B cell (primary cell): ENCODE measurements around the gene NAV2.

Experiments
- CTCF ChIP-seq: fragments of 200-600 bp; IDR thresholded peaks from one replicate; pipeline ENCODE4 v1.8.0; 2022; ENCODE audit warnings: antibody characterized with exemption, mild to moderate bottlenecking
- EZH2 ChIP-seq: IDR thresholded peaks from 2 replicates; pipeline ENCODE4 v1.6.1; 2012; ENCODE audit warnings: borderline replicate concordance, low read depth, mild to moderate bottlenecking, moderate library complexity, low read length; ENCODE audit not compliant: insufficient read depth, poor library complexity, severe bottlenecking

- TF ChIP-seq CTCF (no peak), EZH2 (no peak)
Observed at GRCh38 chr11:19984048-19984742, 271.6 kb downstream of the NAV2 start.
